Mucosa of descending colon (tissue), 3 donors: Measurements from ENCODE around the gene TNFSF15. TPM values are rescaled to one million over a fixed set of nuclear protein-coding genes. Genes with fewer than 3 reads are reported as not detected.

ENCODE experiments used
- ATAC-seq: fragments of 200-7000 bp; cut with Tn5 transposase; one replicate; pipeline ENCODE4 v1.9.1; 2020; ENCODE audit warnings: mild to moderate bottlenecking, moderate library complexity
- DNase-seq, 3 donors: peaks; one replicate each; pipeline ENCODE4 v3.0.0-alpha.2; 2020
- H3K36me3 ChIP-seq: fragments of 200-600 bp; one replicate; pipeline ENCODE4 v1.8.0; 2021; ENCODE audit warnings: low read depth, mild to moderate bottlenecking
- H3K4me1 ChIP-seq: fragments of 200-600 bp; one replicate; pipeline ENCODE4 v1.8.0; 2021; ENCODE audit warnings: low read depth, mild to moderate bottlenecking
- H3K4me3 ChIP-seq: fragments of 200-600 bp; one replicate; pipeline ENCODE4 v1.8.0; 2021; ENCODE audit warnings: mild to moderate bottlenecking
- H3K9me3 ChIP-seq: fragments of 200-600 bp; one replicate; pipeline ENCODE4 v1.8.0; 2021; ENCODE audit warnings: mild to moderate bottlenecking
- intact Hi-C, 2 donors: fragments of 100-400 bp; cut with DNase I in 1 of 2; cut with micrococcal nuclease in 1 of 2; formaldehyde crosslinking; loops; one replicate each; pipeline versions ENCODE4 v1.11.0 to v1.11.1; 2022; cut with DNase I, micrococcal nuclease
- long read RNA-seq, 2 donors: library from polyadenylated mRNA; unstranded; transcript quantifications; one replicate each; pipeline ENCODE4 v2.0.0, GENCODE V29; 2019 to 2021
- total RNA-seq, 3 donors: library from RNA; stranded (reverse); fragmentation: NEBNext Ultra II Directional in 2 of 3; extraction: Animal tissue kit (Norgen Biotek cat#: 25700) in 2 of 3; gene quantifications; one replicate each; pipeline versions ENCODE4 v1.2.1 to v1.2.4, GENCODE V29; 2021 to 2023
- TF ChIP-seq, protein P1 (sequence below): fragments of 200-600 bp; IDR thresholded peaks from one replicate; pipeline ENCODE4 v1.8.0; 2022; ENCODE audit warnings: antibody characterized with exemption, mild to moderate bottlenecking
- donor health status: DM: no; HTN: no; CAD: no; lungs with moderate emphysema.
- donor health status: DM: no; HTN: no; CAD: no.
- donor health status: DM: no; HTN: yes; CAD: no.

TNFSF15 gene
- 1 to 10 TPM in 2 of 3 donors, under 1 TPM in 1; 0.80 to 8.7 (median 2.8) TPM for total RNA-seq
- long read RNA-seq, donor 1, partial matches to known transcripts: 0 of 1 reads
- long read RNA-seq, donor 1, other reads (novel, unspliced or antisense): 1 of 1 reads
- long read RNA-seq, donor 2: 0 reads

DNA sequence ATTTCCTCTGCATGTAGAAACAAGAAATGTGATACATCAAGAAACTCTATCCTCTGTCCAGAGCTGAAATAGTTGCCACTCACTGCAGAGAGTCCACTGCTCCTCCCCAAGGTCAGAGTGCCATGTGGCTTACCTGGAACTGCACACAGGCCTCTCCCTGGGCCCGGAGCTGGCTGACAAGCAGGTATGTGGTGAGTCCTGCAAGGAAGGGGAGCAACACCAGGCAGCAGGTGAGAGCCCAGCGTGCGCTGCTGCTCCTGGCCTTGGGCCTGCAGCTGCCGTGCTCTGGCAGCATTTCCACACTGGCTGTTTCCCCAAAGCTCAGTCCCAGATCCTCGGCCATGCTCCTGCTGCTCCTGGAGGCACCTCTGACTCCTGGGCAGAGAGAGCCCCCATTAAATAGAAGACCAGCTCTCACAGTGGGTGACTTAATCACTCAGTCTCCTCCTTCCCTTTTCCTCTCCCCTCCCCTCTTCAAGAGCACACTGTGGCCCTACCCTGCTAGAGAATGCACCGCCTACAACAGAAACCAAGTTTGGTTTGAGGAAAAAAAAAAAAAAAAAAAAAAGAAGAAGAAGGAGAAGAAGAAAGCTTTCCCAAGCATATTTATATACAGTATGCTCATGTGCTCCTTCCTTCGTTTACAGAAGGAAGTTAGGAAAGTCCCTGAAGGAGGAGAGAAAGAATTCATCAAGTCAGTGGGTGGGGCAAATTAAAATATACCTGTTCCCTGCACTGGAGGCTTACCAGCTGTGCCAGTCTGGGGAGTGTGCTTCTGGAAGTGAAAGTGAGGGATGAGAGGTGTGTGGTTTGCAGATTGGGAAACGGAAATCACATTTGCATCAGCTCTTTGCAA, at the start of gene TNFSF15:
TNFSF15 (minus strand) TSS at position 370 of the 856 bp plus-strand sequence; CDS start at position 343, 27 bp downstream.
- Histone ChIP-seq H3K36me3 (no peaks in the 10 kb centered on the region), H3K4me1 (peaks cover 25% of the 10 kb centered on the region), H3K9me3 (no peaks in the 10 kb centered on the region), H3K4me3 (no peak within 1 kb of the TSS)
- TF ChIP-seq, protein P1, sequence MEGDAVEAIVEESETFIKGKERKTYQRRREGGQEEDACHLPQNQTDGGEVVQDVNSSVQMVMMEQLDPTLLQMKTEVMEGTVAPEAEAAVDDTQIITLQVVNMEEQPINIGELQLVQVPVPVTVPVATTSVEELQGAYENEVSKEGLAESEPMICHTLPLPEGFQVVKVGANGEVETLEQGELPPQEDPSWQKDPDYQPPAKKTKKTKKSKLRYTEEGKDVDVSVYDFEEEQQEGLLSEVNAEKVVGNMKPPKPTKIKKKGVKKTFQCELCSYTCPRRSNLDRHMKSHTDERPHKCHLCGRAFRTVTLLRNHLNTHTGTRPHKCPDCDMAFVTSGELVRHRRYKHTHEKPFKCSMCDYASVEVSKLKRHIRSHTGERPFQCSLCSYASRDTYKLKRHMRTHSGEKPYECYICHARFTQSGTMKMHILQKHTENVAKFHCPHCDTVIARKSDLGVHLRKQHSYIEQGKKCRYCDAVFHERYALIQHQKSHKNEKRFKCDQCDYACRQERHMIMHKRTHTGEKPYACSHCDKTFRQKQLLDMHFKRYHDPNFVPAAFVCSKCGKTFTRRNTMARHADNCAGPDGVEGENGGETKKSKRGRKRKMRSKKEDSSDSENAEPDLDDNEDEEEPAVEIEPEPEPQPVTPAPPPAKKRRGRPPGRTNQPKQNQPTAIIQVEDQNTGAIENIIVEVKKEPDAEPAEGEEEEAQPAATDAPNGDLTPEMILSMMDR: no peak
- intact Hi-C loops: no loop called here
- ATAC-seq: peak; percentile 84
- peak; percentile 65 to 78 (median 72) for DNase-seq

GRCh38 chr9:114855488-114855887, 49.6 kb upstream of the TNFSF15 start:
- no peaks in the 10 kb centered on the region for H3K9me3 ChIP-seq
- no peak overlapping the region for H3K4me3 ChIP-seq
- DNase-seq (no peak), ATAC-seq (no peak)
- H3K36me3 ChIP-seq: no peaks in the 10 kb centered on the region
- H3K4me1 ChIP-seq: peaks cover 15% of the 10 kb centered on the region
- intact Hi-C loops: no loop called here
- TF ChIP-seq, protein P1: no peak

DNA sequence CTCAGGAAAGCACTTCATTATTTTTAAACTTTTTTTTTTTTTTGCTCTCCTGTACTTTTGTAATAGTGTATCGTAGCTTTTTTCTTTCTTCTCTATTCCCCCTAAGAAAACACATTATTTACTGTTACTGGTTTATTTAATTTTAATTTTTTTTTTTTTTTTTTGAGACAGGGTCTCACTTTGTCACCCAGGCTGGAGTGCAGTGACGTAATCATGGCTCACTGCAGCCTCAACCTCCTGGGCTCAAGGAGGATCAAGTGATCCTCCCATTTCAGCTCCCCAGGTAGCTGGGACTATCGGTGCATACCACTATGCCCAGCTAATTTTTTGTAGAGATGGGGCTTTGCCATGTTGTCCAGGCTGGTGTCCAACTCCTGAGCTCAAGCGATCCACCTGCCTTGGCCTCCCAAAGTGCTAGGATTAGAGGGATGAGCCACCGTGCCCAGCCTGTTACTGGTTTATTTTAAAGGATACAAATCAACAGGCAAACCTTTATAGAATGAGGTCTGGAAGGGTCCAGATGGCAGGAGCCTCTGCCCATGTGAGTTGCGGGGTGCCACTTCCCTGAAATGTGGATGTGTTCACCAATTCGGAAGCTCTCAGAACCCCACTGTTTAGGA, 49.0 kb upstream of the TNFSF15 start:
- TF ChIP-seq, protein P1: no peak
- Histone ChIP-seq H3K9me3 (no peaks in the 10 kb centered on the region), H3K4me1 (peaks cover 15% of the 10 kb centered on the region), H3K4me3 (no peak overlapping the region), H3K36me3 (no peaks in the 10 kb centered on the region)
- no peak for DNase-seq
- no peak for ATAC-seq
- intact Hi-C loops: no loop called here

GRCh38 chr9:114853071-114853855, 47.4 kb upstream of the TNFSF15 start:
- intact Hi-C loops: no loop called here
- no peak overlapping the region for H3K4me3 ChIP-seq
- H3K9me3 ChIP-seq: no peaks in the 10 kb centered on the region
- TF ChIP-seq, protein P1: no peak
- H3K36me3 ChIP-seq: no peaks in the 10 kb centered on the region
- peak; percentile 81 for ATAC-seq
- peaks cover 15% of the 10 kb centered on the region for H3K4me1 ChIP-seq
- DNase-seq: peak in 1 of 3 donors; percentile 38

- Histone ChIP-seq H3K4me3 (no peak overlapping the region), H3K36me3 (no peaks in the 10 kb centered on the region), H3K9me3 (no peaks in the 10 kb centered on the region), H3K4me1 (peaks cover 15% of the 10 kb centered on the region)
- TF ChIP-seq, protein P1: no peak
- DNase-seq (peak in 1 of 3 donors; percentile 20), ATAC-seq (peak; percentile 61)
- intact Hi-C loops: no loop called here
These were observed 46.3 kb upstream of the TNFSF15 start for GRCh38 chr9:114852050-114852594.
